Mammary epithelial cell (primary cell): Measurements from ENCODE around the gene HOXA10.

Source experiments
- EZH2 ChIP-seq: IDR thresholded peaks from 2 replicates; pipeline ENCODE4 v1.6.1; 2012; ENCODE audit warnings: low read length, inconsistent platforms, borderline replicate concordance
- TF ChIP-seq, protein P1 (sequence below), 2 donors: IDR thresholded peaks in 1 of 2; conservative IDR thresholded peaks in 1 of 2; 2 replicates each; pipeline ENCODE4 v1.5.1; 2011 to 2012; ENCODE audit warnings: inconsistent platforms in 2 of 2, low read length in 2 of 2, mild to moderate bottlenecking in 2 of 2, control low read depth in 1 of 2, low read depth in 1 of 2; ENCODE audit not compliant: insufficient read depth in 1 of 2; ENCODE audit errors: extremely low read depth in 1 of 2

DNA sequence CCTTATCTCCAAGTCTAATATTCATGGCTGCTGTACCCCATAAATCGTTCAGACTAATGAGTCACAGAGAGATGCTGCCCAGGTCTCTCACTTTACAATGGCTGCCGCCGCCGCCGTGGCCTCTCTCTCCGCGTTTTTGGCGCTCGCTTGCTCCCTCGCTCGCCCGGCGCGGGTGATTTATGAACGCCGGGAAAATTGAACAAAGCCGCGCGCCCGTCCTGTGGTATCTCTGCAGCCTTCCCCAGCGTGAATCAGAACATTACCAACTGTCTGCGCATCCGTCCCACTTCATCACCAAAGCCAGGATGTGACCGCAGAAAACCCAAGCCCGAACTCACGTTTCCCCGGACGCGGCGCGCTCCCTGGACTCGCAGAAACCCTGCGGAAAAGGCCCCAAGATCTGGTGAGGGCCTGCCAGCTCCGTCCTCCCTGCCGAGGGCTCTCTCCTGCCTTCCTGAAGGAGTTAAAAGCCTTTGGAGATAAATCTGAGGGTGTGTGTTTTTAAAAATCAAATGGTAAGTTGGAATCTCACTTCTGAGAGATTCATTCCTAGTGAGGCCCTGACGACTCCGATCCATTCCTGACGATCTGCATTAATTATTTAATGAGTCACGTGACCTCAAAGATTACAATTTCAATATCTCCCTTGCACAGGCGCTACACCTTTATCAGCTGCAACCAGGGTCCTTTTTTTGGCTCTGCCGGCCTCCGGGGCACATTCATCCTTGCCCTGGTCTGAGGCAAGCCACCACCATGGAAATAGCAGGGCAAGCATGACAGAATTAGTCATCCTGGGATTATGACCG, 49.8 kb downstream of the HOXA10 start:
- TF ChIP-seq, protein P1, sequence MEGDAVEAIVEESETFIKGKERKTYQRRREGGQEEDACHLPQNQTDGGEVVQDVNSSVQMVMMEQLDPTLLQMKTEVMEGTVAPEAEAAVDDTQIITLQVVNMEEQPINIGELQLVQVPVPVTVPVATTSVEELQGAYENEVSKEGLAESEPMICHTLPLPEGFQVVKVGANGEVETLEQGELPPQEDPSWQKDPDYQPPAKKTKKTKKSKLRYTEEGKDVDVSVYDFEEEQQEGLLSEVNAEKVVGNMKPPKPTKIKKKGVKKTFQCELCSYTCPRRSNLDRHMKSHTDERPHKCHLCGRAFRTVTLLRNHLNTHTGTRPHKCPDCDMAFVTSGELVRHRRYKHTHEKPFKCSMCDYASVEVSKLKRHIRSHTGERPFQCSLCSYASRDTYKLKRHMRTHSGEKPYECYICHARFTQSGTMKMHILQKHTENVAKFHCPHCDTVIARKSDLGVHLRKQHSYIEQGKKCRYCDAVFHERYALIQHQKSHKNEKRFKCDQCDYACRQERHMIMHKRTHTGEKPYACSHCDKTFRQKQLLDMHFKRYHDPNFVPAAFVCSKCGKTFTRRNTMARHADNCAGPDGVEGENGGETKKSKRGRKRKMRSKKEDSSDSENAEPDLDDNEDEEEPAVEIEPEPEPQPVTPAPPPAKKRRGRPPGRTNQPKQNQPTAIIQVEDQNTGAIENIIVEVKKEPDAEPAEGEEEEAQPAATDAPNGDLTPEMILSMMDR (conservative IDR thresholded peaks at IDR 0.05 in 1 of 2, IDR thresholded peaks at IDR 0.05 in 1 of 2; ENCODE audit: extremely low read depth in 1 of 2, insufficient read depth in 1 of 2, low read depth in 1 of 2, low read length in 2 of 2): no peak
- TF ChIP-seq EZH2: no peak
